Measurements from ENCODE around the gene GPHB5. TPM values are rescaled to one million over a fixed set of nuclear protein-coding genes. Genes with fewer than 3 reads are reported as not detected.

Gene GPHB5
- total RNA-seq, 1 experiment from 2014 or later: not detected

Other genes with a start within 250 kb of the GPHB5 start
- gene RHOJ, start 114.5 kb downstream of the GPHB5 start, total RNA-seq (2014; rRNA removed; shearing (Covaris generic)): 1.6 and 1.8 TPM in 2 replicates
- 26.5 and 28.9 TPM in 2 replicates for gene PPP2R5E, start 224.4 kb upstream of the GPHB5 start, total RNA-seq (2014; rRNA removed; shearing (Covaris generic))

Data from M059J (cell line).